Posterior vena cava (tissue), 2 donors: ENCODE data around the gene TEAD1. TPM values are rescaled to one million over a fixed set of nuclear protein-coding genes. Genes with fewer than 3 reads are reported as not detected.
A peak's percentile ranks its signal among the peaks of the same experiment; 100 is the strongest.

ENCODE experiments used
- DNase-seq: peaks from one replicate; pipeline ENCODE4 v3.0.0-alpha.2; 2020; ENCODE audit warnings: low spot score
- intact Hi-C, 2 donors: fragments of 100-400 bp; cut with DNase I; formaldehyde crosslinking; loops; one replicate each; pipeline versions ENCODE4 v1.14.1 to v1.14.2; 2022 to 2023
- total RNA-seq, 2 donors: library from RNA; stranded (reverse); fragmentation: NEBNext Ultra II Directional; extraction: Animal tissue kit (Norgen Biotek cat#: 25700); gene quantifications; one replicate each; pipeline ENCODE4 v1.2.1, GENCODE V29; 2021
- donor health status: DM: yes; HTN: yes; CAD: no.
- donor health status: DM: yes; HTN: yes; CAD: no.

Gene TEAD1
- total RNA-seq, 2 donors from 2014 or later = 56.5 to 59.2 TPM

GRCh38 chr11:12724301-12725054, 50.3 kb downstream of the TEAD1 start:
- DNase-seq = peak; percentile 86

GRCh38 chr11:12725055-12725862, 51.0 kb downstream of the TEAD1 start:
- no peak for DNase-seq
- intact Hi-C loops = no loop called here

More at GRCh38 chr11:12724301-12725054, 50.3 kb downstream of the TEAD1 start:
- intact Hi-C loops = no loop called here

- DNase-seq = no peak
- intact Hi-C loops = no loop called here
Measured at GRCh38 chr11:12725863-12726682, 51.9 kb downstream of the TEAD1 start.

- DNase-seq = no peak
- intact Hi-C loops = no loop called here
Measured at GRCh38 chr11:12727563-12728211, 53.5 kb downstream of the TEAD1 start.

- DNase-seq = no peak
- intact Hi-C loops = no loop called here
Measured at GRCh38 chr11:12728417-12728816, 54.2 kb downstream of the TEAD1 start.

- no peak for DNase-seq
- intact Hi-C loops = no loop called here
Measured at GRCh38 chr11:12729941-12730340, 55.7 kb downstream of the TEAD1 start.

- intact Hi-C loops = no loop called here
- no peak for DNase-seq
Measured at GRCh38 chr11:12731841-12732336, 57.7 kb downstream of the TEAD1 start.

GRCh38 chr11:12733091-12733490, 58.9 kb downstream of the TEAD1 start:
- intact Hi-C loops = no loop called here

GRCh38 chr11:12734625-12735024, 60.4 kb downstream of the TEAD1 start:
- intact Hi-C loops = no loop called here
- no peak for DNase-seq

More at GRCh38 chr11:12733091-12733490, 58.9 kb downstream of the TEAD1 start:
- DNase-seq = no peak

- intact Hi-C loops = no loop called here
Measured at GRCh38 chr11:12735262-12735661, 61.0 kb downstream of the TEAD1 start.

GRCh38 chr11:12737024-12737423, 62.8 kb downstream of the TEAD1 start:
- no peak for DNase-seq
- intact Hi-C loops = no loop called here

More at GRCh38 chr11:12735262-12735661, 61.0 kb downstream of the TEAD1 start:
- DNase-seq = no peak

GRCh38 chr11:12741671-12742216, 67.5 kb downstream of the TEAD1 start:
- DNase-seq = no peak
- intact Hi-C loops = no loop called here

GRCh38 chr11:12743834-12744449, 69.7 kb downstream of the TEAD1 start:
- DNase-seq = no peak
- intact Hi-C loops = no loop called here

- intact Hi-C loops = no loop called here
Measured at GRCh38 chr11:12744826-12745502, 70.7 kb downstream of the TEAD1 start.

GRCh38 chr11:12745787-12746186, 71.6 kb downstream of the TEAD1 start:
- no peak for DNase-seq
- intact Hi-C loops = no loop called here

More at GRCh38 chr11:12744826-12745502, 70.7 kb downstream of the TEAD1 start:
- no peak for DNase-seq

- intact Hi-C loops = no loop called here
- no peak for DNase-seq
Measured at GRCh38 chr11:12746593-12747097, 72.4 kb downstream of the TEAD1 start.

GRCh38 chr11:12748561-12748960, 74.3 kb downstream of the TEAD1 start:
- DNase-seq = no peak
- intact Hi-C loops = no loop called here
